Right renal cortex interstitium (tissue), 3 donors: ENCODE results near the gene TP73. TPM values are rescaled to one million over a fixed set of nuclear protein-coding genes. Genes with fewer than 3 reads are reported as not detected.
"Not testable (repeated sequence)": the region's sequence is repeated elsewhere in the genome, so short reads cannot be mapped to it uniquely, and the experiment has no call there.

ENCODE experiments used
- DNase-seq, 3 donors: peaks; one replicate each; pipeline ENCODE4 v3.0.0-alpha.2; 2013; ENCODE audit warnings: low read depth in 3 of 3, low spot score in 2 of 3
- polyA plus RNA-seq, 3 donors: library from polyadenylated mRNA; unstranded; fragments of 120-200 nt; gene quantifications; one replicate each; pipeline ENCODE4 v1.2.1, GENCODE V29; 2013; ENCODE audit not compliant: insufficient read length in 3 of 3

TP73 gene
- polyA plus RNA-seq, 3 donors, result 0.35 to 0.45 (median 0.40) TPM

DNA sequence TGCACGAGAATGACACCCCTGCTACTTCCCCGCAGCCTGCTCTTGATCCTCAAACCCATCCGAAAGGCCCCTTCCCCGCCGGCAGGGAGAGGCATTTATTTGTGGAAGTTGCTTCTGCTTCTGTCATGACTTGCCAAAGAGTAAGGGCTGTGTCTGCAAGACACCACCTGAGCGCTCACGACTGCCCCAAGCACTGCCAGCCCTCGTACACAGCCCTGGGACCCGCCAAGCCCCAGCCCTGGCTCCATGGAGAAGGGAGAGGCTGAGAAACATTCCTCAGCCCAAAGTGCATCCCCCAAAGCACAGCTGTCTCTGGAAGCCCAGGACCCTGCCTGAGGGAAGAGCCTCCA is 33.8 kb upstream of the TP73 start:
- DNase-seq, result no peak

DNA sequence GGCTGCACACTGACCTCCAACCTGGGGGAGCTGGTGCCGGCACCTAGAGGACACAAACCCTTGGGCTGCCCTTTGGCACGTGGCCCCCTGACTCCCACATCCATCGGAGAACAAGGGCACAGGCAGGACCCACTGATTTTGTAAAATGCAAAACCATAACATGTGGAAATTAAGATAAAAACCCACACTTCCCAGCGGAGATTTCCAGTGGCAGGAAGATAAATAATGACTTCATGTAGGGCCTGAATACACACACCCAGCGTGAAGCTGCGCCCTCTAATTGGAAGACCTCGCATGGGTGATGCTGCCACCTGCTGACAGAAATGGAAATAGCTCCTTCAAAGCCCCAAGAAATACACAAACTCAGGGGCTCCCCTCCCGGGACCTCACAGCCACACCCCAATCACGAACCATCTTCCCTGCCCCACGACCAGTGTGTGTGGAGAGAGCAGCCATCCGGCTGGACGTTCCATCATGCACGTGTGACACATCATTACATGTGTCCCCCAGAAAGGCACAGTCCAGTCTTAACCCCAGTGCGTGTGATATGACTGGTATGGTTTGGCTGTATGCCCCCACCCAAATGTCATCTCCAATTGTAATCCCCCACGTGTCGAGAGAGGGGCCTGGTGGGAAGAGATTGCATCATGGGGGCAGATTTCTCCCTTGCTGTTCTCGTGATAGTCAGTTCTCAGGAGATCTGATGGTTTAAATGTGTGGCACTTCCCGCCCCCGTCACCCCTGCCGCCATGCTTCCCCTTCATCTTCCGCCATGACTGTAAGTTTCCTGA is 33.2 kb upstream of the TP73 start:
- peak in 2 of 3 donors; percentile 72 to 74 for DNase-seq

DNA sequence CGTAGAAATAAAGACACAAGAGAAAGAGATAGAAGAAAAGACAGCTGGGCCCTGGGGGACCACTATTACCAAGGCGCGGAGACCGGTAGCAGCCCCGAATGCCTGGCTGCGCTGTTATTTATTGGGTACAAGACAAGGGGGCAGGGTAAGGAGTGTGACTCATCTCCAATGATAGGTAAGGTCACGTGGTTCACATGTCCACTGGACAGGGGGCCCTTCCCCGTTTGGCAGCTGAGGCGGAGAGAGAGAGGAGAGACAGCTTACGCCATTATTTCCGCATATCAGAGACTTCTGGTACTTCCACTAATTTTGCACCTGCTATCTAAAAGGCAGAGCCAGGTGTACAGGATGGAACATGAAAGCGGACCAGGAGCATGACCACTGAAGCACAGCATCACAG is 31.6 kb upstream of the TP73 start:
- DNase-seq, result no peak

DNA sequence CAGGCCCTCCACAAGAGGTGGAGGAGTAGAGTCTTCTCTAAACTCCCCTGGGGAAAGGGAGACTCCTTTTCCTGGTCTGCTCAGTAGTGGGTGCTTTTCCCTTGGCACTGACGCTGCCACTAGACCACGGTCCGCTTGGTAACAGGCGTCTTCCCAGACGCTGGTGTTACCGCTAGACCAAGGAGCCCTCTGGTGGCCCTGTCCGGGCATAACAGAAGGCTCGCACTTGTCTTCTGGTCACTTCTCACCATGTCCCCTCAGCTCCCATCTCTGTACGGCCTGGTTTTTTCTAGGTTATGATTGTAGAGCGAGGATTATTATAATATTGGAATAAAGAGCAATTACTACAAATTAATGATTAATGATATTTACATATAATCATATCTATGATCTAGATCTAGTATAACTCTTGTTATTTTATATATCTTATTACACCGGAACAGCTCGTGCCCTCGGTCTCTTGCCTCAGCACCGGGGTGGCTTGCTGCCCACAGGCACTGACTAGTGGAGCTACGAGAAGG is 31.1 kb upstream of the TP73 start:
- DNase-seq, result not testable (repeated sequence)

DNA sequence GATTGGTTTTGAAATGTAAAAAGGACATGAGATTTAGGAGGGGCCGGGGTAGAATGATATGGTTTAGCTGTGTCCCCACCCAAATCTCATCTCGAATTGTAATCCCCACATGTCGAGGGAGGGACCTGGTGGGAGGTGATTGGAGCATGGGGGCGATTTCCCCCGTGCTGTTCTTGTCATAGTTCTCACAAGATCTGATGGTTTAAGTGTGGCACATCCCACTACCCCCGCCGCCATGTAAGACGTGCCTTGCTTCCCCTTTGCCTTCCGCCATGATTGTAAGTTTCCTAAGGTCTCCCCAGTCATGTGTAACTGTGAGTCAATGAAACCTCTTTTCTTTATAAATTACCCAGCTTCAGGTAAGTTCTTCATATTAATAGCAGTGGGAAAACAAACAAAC is 30.2 kb upstream of the TP73 start:
- DNase-seq, result not testable (repeated sequence)

DNA sequence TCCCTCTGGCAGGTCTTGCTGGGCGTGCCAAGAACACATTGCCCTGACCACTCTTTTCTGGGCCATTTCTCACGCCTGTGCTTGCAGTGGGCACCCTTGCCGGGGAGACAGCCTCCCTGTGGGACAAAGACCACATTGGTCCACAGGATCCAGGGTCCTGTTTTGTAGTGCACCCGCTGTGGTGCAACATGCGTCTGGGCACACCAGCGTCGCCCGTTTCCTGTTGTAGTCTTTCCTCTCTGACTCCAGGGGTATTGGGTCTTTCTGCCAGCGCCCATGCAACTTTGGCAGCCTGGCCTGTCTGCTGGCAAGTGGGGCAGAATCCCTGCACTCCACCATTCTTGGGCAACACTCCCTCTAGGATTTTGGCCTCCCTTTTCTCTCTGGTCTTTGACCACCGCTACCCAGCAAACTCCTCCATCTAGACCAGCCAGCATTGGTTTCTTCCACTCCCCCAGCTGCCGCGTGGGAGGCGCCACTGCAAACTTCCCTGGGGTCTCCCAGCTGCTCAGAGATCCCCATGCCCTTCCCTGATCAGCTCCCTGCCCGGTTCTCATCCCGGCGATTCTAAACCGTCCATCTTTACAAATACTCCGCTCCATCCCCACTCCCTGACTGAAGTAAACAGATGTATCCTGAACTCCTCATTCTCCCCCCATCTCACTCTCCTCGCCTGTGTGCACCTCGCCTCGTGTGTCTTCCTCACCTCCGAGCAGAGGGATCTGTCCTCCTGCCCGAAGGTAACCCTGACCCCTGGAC is 28.7 kb upstream of the TP73 start:
- no peak for DNase-seq

DNA sequence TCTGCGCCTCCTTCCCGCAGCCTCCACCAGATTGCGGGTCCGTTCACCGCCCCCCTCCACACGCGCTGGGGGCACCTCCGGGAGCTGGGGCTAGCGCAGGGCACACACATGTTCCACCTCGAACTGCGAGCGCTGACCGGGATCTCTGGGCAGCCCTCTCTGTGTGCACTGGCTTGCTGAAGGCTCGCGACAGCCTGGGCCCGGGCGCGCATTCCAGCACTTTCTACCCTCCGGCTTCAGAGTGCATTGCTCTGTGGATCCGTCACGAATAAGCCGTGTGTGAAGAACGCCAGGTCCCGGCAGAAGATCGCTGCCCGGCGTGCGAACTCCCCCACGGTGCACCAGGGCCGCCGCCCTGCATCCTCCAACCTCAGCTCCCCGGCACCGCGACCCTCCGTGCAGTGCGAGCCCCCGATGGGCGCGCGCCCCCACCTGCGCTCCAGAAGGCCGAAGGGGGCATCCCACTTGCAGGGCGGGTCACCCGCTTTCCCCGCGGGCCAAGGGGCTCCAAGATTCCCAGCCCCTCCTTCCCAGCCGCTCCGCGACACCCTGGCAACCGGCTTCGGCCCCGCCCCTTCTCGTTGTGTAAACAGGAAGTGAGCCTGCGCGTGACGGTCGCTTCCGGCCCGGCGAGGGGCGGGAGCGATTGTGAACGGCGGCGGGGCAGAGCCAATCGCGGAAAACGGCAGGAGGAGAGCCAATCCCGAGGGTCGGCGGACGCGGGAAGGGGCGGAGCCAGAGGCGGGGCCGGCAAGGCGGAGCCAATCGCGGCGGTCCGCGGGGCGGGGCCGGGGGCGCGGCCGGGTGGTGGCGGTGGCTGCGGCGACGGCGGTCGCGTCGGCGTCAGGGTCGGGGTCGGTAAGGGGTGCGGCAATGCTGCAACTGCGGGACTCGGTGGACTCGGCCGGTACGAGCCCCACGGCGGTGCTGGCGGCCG is 27.8 kb upstream of the TP73 start, which contains the start of gene TPRG1L:
TPRG1L (plus strand) TSS at position 816 of the 937 bp plus-strand sequence; CDS start at position 874, 58 bp downstream.
- DNase-seq, result peak; percentile 82 to 92 (median 91)

DNA sequence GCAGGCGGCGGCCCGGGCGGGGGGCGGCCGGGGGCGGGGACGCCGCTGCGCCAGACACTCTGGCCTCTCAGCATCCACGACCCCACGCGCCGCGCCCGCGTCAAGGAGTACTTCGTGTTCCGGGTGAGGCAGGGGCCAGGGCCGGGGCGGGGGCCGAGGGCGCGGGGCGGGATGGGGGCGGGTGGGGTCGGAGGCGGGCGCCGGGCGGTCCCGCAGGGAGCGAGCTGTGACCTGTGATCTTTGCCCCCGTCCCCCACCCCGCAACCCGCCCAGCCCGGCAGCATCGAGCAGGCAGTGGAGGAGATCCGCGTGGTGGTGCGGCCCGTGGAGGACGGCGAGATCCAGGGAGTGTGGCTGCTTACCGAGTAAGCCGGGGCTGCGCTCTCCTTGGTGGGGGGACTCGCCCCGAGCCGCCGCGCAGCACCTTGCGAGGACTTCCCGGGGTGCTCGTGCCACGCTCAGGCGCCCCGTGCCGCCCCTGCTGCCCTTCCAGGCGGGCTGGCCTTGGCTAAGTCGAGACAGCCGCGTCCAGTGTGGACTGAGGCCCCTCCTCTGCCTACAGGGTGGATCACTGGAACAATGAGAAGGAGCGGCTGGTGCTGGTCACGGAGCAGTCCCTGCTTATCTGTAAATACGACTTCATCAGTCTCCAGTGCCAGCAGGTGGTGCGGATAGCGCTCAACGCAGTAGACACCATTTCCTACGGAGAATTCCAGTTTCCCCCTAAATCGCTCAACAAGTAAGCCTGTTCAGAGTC is 27.0 kb upstream of the TP73 start:
- no peak for DNase-seq

DNA sequence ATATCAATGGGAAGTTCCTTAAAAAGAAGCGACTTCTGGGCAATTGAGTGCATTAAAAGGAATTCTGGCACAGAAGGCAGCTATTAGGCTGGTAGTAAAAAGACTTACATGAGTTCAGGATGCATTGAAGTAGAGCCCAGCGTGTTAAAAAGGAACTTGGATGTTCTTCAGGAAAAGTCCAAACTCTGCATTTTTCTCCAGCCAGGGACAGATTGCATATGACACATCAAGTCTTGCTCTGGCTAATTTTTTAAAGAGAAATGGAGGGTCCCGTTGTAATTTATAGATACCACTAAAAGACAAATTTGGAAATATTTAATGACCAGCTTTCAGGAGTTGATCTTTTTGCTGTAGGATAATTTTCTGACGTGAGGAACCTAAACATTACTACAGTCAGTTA is 26.3 kb upstream of the TP73 start:
- no peak for DNase-seq

DNA sequence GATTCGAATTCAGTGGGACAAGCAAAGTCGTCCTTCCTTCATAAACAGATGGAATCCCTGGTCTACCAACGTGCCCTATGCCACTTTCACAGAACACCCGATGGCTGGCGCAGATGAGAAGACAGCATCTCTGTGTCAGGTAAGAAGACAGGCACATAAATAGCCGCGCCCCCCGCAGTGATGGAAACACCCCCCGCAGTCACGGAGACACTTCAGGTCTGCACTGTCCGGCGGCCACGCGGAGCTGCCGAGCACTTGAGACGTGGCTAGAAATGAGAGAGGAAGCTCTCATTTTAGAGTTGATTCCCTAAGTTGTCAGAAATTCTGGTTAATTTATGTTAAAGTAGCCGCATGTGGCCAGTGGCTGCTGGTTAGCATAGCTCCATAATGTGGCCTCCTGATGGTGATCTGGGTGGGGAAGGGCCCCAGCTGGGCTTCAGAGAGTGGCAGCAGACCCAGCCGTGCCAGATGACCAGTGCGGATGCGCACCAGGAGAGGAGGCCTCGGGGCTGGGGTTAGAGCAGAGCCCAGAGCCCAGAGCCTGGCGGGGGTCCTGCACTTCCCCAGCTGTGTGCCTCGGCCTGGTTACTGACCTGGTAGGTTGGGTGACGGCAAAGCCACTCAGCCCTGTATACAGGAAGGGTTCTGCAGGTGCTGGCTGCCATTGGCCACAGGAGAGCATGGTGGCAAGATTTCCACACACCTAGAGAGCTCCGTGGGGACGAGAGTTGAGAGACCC is 24.6 kb upstream of the TP73 start:
- no peak for DNase-seq

DNA sequence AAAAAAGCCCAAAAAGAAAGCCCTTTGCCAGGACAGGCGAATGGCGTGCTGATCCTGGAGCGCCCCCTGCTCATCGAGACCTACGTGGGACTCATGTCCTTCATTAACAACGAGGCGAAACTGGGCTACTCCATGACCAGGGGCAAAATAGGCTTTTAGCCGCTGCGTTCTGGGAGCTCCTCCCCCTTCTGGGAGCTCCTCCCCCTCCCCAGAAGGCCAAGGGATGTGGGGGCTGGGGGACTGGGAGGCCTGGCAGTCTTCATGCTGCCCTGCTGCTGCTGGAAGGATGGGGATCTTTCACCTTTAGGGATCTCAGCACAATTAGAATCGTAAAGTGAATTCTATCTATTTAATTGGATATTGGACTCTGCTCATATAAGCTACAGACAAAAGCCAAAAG is 23.9 kb upstream of the TP73 start:
- no peak for DNase-seq

DNA sequence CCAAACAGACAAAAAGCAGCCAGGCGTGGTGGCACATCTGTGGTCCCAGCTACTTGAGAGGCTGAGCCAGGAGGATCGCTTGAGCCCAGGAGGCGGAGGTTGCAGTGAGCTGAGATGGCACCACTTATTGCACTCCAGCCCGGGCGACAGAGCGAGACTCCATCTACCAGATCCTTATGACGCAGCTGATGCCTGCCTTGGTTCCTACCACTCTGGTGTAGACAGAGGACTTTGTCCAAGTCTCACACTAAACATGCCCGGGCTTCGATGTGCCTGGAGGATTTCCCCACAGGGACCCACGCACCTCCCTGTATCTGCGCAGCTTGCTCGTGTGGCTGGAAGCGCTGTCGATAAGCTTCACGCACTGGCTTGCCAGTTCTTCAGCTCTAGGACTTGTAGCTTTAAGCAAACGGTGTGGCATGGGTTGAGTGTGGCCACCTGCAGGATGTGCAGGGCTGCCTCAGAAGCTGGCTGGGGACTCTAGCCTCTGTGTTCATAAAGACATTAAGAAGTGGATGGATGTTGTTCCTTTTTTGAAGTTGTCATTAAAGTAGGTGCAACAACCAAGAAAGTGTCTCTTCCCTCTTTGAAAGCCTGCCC is 22.7 kb upstream of the TP73 start:
- DNase-seq, result no peak

DNA sequence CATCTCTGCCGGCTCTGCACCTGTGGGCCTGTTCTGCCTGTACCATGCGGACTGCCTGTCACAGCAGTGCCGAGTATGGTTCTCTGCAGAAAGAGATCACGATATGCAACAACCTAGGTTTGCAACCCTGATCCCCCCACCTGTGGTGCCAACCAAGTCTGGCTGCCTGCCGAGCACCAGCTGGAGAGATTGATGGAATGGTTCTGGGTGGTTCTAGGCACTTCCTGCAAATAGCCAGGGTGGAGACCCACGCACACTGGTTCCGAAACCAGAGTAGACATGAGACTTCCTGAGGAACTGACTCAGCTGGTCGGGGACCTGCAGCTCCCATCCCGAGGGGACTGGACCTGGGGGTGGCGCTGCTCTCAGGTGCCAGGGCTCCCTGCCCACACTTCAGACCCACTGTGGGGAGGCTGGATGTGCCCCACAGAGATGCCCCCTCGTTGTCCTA is 22.1 kb upstream of the TP73 start:
- no peak for DNase-seq

DNA sequence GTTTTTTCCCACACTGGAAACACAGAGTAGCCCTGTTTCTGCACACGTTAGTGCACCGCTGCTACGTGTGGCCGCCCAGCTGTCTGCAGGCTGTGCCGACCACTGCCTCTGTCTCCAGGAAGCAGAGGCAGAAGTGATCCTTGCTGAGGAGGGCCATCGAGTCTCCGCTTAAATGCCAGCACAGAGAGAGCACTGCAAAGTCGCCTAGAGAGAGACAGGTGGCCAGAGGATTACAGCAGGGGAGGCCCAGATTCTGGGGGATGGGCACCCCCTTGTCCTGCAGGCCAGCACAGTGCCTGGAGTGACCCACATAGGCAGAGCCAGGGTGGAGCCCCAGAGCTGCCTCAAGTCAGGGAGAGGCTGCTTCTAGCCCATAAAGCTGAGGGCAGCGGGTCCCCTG is 21.4 kb upstream of the TP73 start:
- no peak for DNase-seq

DNA sequence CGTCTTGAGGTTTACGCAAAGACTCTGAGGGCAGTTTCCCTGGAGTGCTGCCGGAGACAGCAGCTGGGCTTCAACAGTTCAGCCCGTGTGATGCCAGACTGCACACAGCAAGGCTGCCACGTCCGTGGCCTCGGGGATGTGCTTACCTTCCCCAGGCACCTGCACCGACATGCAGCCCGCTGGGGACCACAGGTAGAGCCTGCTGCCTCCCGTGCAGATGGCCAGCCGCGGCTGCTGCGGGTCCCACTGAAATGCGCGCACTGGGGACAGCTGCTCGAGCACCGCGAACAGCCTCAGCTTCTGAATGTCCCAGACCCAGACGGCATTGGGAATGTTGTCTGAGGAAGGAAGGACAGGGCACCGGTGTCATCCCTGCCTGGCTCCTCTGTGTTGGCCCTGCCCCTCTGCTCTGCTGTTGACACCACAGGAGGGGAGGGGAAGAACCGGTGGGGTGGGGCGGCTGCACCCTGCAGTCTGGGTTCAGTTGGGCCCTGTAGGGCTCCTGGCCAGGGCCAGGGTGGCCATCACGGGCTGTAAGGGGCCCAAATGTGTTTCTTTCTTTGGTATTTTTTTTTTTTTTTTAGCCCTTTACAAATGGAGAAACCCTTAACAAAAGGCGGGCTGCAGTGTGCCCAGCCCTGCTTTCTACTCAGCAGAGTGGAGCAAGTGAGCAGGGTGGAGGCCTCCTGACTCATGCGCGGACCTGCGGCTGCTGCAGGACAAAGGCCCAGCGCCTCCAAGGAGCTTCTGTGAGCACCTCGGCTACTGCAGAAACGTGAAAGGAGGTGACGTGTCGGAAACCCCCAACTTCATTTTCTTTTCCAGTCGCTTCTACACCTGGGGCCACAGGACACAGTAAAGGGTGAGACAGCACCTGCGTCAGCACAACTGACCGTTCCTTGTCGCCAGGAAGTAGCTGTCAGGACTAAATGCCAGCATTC is 20.7 kb upstream of the TP73 start:
- DNase-seq, result no peak

DNA sequence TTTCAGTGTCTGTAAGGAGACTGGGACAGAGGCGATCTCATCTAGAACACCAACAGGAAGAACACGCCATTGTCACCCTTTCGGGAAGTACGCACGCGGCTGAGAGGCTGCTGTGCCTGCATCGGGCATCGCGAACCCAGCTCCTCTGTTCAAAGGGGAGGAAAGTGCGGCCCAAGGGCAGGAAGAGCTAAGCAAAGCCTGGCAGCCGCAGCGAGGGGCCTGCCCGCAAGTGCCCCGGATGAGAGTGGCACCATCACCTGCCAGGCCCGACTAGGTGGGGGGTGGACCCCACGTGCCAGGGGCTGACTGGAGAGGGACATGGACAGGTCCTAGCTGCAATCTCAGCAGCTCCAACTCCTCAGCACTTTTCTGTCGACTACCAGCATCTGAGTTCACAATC is 20.0 kb upstream of the TP73 start:
- no peak for DNase-seq

DNA sequence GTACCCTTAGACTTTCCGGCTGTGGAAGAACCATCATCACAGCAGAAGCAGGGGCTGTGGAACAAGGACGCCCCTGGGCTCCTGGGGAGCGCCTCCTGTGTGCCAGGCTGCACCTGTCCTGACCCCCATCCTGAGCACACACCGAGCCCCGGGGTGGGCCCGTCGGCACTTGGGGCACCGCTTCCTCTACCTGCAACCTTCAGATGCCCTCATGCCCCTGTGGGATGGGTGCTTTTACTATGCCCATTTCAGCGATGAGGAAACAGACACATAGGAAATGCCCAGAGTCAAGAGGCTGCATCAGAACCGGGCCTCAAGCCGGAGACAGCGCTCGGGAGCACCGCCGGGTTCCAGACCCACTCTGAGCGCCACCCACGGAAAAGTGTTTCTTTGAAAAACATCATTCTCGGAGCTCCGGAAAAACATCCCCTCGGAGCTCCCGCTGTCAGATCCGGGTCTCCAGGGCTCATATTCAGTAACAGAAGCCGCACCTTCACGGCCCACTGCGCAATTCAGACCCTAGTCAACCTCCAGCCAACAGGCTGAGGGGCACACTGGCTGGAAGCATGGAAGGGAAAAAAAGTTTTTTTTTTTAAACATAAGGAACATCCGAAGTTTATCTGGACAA is 19.5 kb upstream of the TP73 start:
- DNase-seq, result no peak
